GM08714 (cell line): ENCODE measurements around the gene AGAP3.

Experiments
- H3K4me3 ChIP-seq: fragments of 200-500 bp; sonication (Bioruptor generic); 2 replicates; pipeline ENCODE4 v1.5.1; 2014; ENCODE audit warnings: mild to moderate bottlenecking, low read length, inconsistent platforms
- ZNF274 ChIP-seq: IDR thresholded peaks from 2 replicates; pipeline ENCODE4 v1.6.1; 2012; ENCODE audit warnings: mild to moderate bottlenecking, low read depth, low read length

AGAP3 gene

GRCh38 chr7:151062111-151062398 is 24.2 kb upstream of the AGAP3 start:
- TF ChIP-seq ZNF274: no peak
- no peak overlapping the region for H3K4me3 ChIP-seq

GRCh38 chr7:151062399-151063211 is 23.7 kb upstream of the AGAP3 start:
- H3K4me3 ChIP-seq: no peak overlapping the region
- TF ChIP-seq ZNF274: no peak

- no peak for TF ChIP-seq ZNF274
These were observed 23.1 kb upstream of the AGAP3 start for GRCh38 chr7:151063212-151063561.

GRCh38 chr7:151064454-151064853 is 21.8 kb upstream of the AGAP3 start:
- no peak for TF ChIP-seq ZNF274
- no peak overlapping the region for H3K4me3 ChIP-seq

More at GRCh38 chr7:151063212-151063561, 23.1 kb upstream of the AGAP3 start:
- H3K4me3 ChIP-seq: no peak overlapping the region

GRCh38 chr7:151064993-151065392 is 21.3 kb upstream of the AGAP3 start:
- H3K4me3 ChIP-seq: no peak overlapping the region
- no peak for TF ChIP-seq ZNF274

GRCh38 chr7:151065516-151065915 is 20.8 kb upstream of the AGAP3 start:
- TF ChIP-seq ZNF274: no peak
- H3K4me3 ChIP-seq: no peak overlapping the region

GRCh38 chr7:151066273-151066974 is 19.9 kb upstream of the AGAP3 start:
- no peak overlapping the region for H3K4me3 ChIP-seq
- TF ChIP-seq ZNF274: no peak

GRCh38 chr7:151068069-151068773 is 18.1 kb upstream of the AGAP3 start:
- no peak overlapping the region for H3K4me3 ChIP-seq
- TF ChIP-seq ZNF274: no peak

GRCh38 chr7:151069841-151070573 is 16.3 kb upstream of the AGAP3 start:
- TF ChIP-seq ZNF274: no peak
- no peak overlapping the region for H3K4me3 ChIP-seq

- no peak for TF ChIP-seq ZNF274
- no peak overlapping the region for H3K4me3 ChIP-seq
These were observed 15.7 kb upstream of the AGAP3 start for GRCh38 chr7:151070574-151070960.

- no peak overlapping the region for H3K4me3 ChIP-seq
- no peak for TF ChIP-seq ZNF274
These were observed 15.0 kb upstream of the AGAP3 start for GRCh38 chr7:151071032-151071866.

- no peak overlapping the region for H3K4me3 ChIP-seq
- no peak for TF ChIP-seq ZNF274
These were observed 12.3 kb upstream of the AGAP3 start for GRCh38 chr7:151073990-151074389.

GRCh38 chr7:151074817-151075661 is 11.2 kb upstream of the AGAP3 start:
- no peak overlapping the region for H3K4me3 ChIP-seq
- no peak for TF ChIP-seq ZNF274

- no peak overlapping the region for H3K4me3 ChIP-seq
- no peak for TF ChIP-seq ZNF274
These were observed 10.7 kb upstream of the AGAP3 start for GRCh38 chr7:151075662-151075971.
